Body of pancreas (tissue), 4 donors: ENCODE measurements around the gene ADAMTS13. TPM values are rescaled to one million over a fixed set of nuclear protein-coding genes. Genes with fewer than 3 reads are reported as not detected.

ENCODE experiments used
- ATAC-seq: fragments of 150-250 bp; one replicate; pipeline ENCODE4 v1.9.1; 2016
- DNase-seq, 4 donors: peaks; one replicate each; pipeline ENCODE4 v3.0.0-alpha.2; 2019
- H3K27ac ChIP-seq, 4 donors: fragments of 200-600 bp; sonication (generic); 1 replicate in 3 of 4; 2 replicates in 1 of 4; pipeline versions ENCODE4 v1.5.1 to v1.6.1; 2016 to 2019; ENCODE audit warnings: mild to moderate bottlenecking in 1 of 4, mixed read lengths in 1 of 4, moderate library complexity in 1 of 4
- H3K27me3 ChIP-seq, 2 donors: fragments of 200-600 bp; sonication (generic); one replicate each; pipeline ENCODE4 v1.6.0; 2016; ENCODE audit warnings: mild to moderate bottlenecking in 1 of 2
- H3K36me3 ChIP-seq, 2 donors: fragments of 200-600 bp; sonication (generic); replicated peaks in 1 of 2; 2 replicates each; pipeline ENCODE4 v1.5.1; 2016; ENCODE audit warnings: low read depth in 2 of 2; ENCODE audit not compliant: insufficient read depth in 1 of 2
- H3K4me1 ChIP-seq: fragments of 200-600 bp; sonication (generic); one replicate; pipeline ENCODE4 v1.6.0; 2016
- H3K4me3 ChIP-seq, 2 donors: fragments of 200-600 bp; sonication (generic); 1 replicate in 1 of 2; 2 replicates in 1 of 2; pipeline ENCODE4 v1.5.1; 2016 to 2019
- H3K9me3 ChIP-seq, 3 donors: fragments of 200-600 bp; sonication (generic); 1 replicate in 2 of 3; 2 replicates in 1 of 3; pipeline ENCODE4 v1.5.1; 2016
- POLR2A ChIP-seq, 3 donors: fragments of 450-650 bp; IDR thresholded peaks; one replicate each; pipeline ENCODE4 v1.6.1; 2016; ENCODE audit warnings: antibody characterized with exemption in 3 of 3, mild to moderate bottlenecking in 2 of 3
- WGBS, 2 donors: methylation state at CpG; one replicate each; pipeline ENCODE4 v1.1.5; 2017; 5-methylcytosine and 5-hydroxymethylcytosine counted together
- intact Hi-C: fragments of 100-400 bp; cut with DNase I; formaldehyde crosslinking; loops from one replicate; pipeline ENCODE4 v1.15.1; 2023
- total RNA-seq, 2 donors: library from RNA; depleted of rRNA; stranded (reverse); fragments of >200 nt; gene quantifications; one replicate each; pipeline ENCODE4 v1.1.0, GENCODE V29; 2016
- TF ChIP-seq, protein P1 (sequence below), 7 experiments: fragments of 450-650 bp in 4 of 7; fragments of 200-600 bp in 3 of 7; sonication (generic) in 3 of 7; IDR thresholded peaks; one replicate each; pipeline ENCODE4 v1.5.1; 2016 to 2019; ENCODE audit warnings: antibody characterized with exemption in 7 of 7

The ADAMTS13 gene
- total RNA-seq, 2 donors from 2014 or later, result 2.3 to 5.6 TPM

- no peaks in the 10 kb centered on the region for H3K36me3 ChIP-seq
- no peak for DNase-seq
- TF ChIP-seq, protein P1, sequence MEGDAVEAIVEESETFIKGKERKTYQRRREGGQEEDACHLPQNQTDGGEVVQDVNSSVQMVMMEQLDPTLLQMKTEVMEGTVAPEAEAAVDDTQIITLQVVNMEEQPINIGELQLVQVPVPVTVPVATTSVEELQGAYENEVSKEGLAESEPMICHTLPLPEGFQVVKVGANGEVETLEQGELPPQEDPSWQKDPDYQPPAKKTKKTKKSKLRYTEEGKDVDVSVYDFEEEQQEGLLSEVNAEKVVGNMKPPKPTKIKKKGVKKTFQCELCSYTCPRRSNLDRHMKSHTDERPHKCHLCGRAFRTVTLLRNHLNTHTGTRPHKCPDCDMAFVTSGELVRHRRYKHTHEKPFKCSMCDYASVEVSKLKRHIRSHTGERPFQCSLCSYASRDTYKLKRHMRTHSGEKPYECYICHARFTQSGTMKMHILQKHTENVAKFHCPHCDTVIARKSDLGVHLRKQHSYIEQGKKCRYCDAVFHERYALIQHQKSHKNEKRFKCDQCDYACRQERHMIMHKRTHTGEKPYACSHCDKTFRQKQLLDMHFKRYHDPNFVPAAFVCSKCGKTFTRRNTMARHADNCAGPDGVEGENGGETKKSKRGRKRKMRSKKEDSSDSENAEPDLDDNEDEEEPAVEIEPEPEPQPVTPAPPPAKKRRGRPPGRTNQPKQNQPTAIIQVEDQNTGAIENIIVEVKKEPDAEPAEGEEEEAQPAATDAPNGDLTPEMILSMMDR (IDR thresholded peaks at IDR 0.05), result no peak
- no peak for TF ChIP-seq POLR2A (IDR thresholded peaks at IDR 0.05)
- no peaks in the 10 kb centered on the region for H3K27me3 ChIP-seq
- no peak overlapping the region for H3K27ac ChIP-seq
- ATAC-seq, result no peak
- no peaks in the 10 kb centered on the region for H3K9me3 ChIP-seq
- WGBS, 2 donors, result 82 to 100% methylated on average over 1 of the region's 1 CpG
- H3K4me1 ChIP-seq, result peaks cover 4% of the 10 kb centered on the region
- intact Hi-C loops, result no loop called here
- no peak overlapping the region for H3K4me3 ChIP-seq
These were observed 8.1 kb downstream of the ADAMTS13 start for GRCh38 chr9:133430244-133430643.

GRCh38 chr9:133433351-133433843 is 11.2 kb downstream of the ADAMTS13 start:
- TF ChIP-seq POLR2A (IDR thresholded peaks at IDR 0.05), result no peak
- TF ChIP-seq, protein P1 (IDR thresholded peaks at IDR 0.05), result no peak
- Histone ChIP-seq H3K36me3 (no peaks in the 10 kb centered on the region), H3K27me3 (no peaks in the 10 kb centered on the region), H3K9me3 (no peaks in the 10 kb centered on the region), H3K4me3 (no peak overlapping the region), H3K4me1 (no peaks in the 10 kb centered on the region), H3K27ac (no peak overlapping the region)
- intact Hi-C loops, result no loop called here
- DNase-seq (no peak), ATAC-seq (no peak)
- 87% methylated on average over 11 of the region's 11 CpGs; no CpG with 5 or more reads in 1 of the 2 donors for WGBS, 2 donors

GRCh38 chr9:133436681-133437080 is 14.5 kb downstream of the ADAMTS13 start:
- DNase-seq (no peak), ATAC-seq (no peak)
- Histone ChIP-seq H3K9me3 (no peaks in the 10 kb centered on the region), H3K4me1 (no peaks in the 10 kb centered on the region), H3K4me3 (no peak overlapping the region), H3K36me3 (no peaks in the 10 kb centered on the region), H3K27me3 (no peaks in the 10 kb centered on the region), H3K27ac (no peak overlapping the region)
- WGBS, 2 donors, result 83 to 84% methylated on average over 14 to 16 of the region's 16 CpGs
- intact Hi-C loops, result no loop called here
- TF ChIP-seq, protein P1 (IDR thresholded peaks at IDR 0.05), result no peak
- TF ChIP-seq POLR2A (IDR thresholded peaks at IDR 0.05), result no peak

DNA sequence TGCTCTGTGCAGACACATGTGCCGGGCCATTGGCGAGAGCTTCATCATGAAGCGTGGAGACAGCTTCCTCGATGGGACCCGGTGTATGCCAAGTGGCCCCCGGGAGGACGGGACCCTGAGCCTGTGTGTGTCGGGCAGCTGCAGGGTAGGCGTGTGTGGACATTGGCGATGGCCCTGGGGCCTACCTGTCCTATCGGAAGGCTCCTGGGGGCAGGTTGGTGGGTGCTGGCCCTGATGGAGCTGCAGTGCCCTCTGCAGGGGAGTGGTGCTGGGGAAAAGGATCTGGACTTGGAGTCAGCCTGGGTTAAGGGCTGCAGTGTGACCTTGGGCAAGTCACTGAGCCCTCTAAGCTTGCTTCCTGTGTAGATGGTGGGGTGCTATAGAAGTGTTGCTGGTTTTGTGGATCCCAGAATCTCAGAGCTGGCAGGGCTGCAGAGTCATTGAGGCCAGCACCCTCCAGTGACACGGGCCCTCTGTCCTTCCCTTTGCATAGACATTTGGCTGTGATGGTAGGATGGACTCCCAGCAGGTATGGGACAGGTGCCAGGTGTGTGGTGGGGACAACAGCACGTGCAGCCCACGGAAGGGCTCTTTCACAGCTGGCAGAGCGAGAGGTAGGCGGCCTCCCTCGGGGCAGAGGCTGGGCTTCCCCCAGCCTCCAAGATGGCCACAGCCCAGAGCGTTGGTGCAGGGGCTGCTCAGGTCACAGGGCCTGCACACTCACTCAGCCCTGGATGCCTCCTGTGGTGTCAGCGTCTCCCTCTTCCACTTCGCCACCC is 15.8 kb downstream of the ADAMTS13 start:
- Histone ChIP-seq H3K4me3 (no peak overlapping the region), H3K36me3 (no peaks in the 10 kb centered on the region), H3K4me1 (no peaks in the 10 kb centered on the region), H3K27ac (no peak overlapping the region), H3K9me3 (no peaks in the 10 kb centered on the region), H3K27me3 (no peaks in the 10 kb centered on the region)
- DNase-seq (no peak), ATAC-seq (no peak)
- WGBS, 2 donors, result 90 to 91% methylated on average over 8 to 20 of the region's 20 CpGs
- TF ChIP-seq POLR2A (IDR thresholded peaks at IDR 0.05), result no peak
- TF ChIP-seq, protein P1 (IDR thresholded peaks at IDR 0.05), result no peak
- intact Hi-C loops, result no loop called here

- no peak for TF ChIP-seq POLR2A (IDR thresholded peaks at IDR 0.05)
- TF ChIP-seq, protein P1 (IDR thresholded peaks at IDR 0.05), result no peak
- Histone ChIP-seq H3K4me3 (no peak overlapping the region), H3K36me3 (no peaks in the 10 kb centered on the region), H3K4me1 (no peaks in the 10 kb centered on the region), H3K9me3 (no peaks in the 10 kb centered on the region), H3K27me3 (no peaks in the 10 kb centered on the region), H3K27ac (no peak overlapping the region)
- intact Hi-C loops, result no loop called here
- 59 to 71% methylated on average over 3 to 4 of the region's 4 CpGs for WGBS, 2 donors
- ATAC-seq (no peak), DNase-seq (no peak)
These were observed 17.2 kb downstream of the ADAMTS13 start for GRCh38 chr9:133439337-133439736.
